Endodermal cell (in vitro differentiated cells): ENCODE results near the gene SLC45A2. TPM values are rescaled to one million over a fixed set of nuclear protein-coding genes. Genes with fewer than 3 reads are reported as not detected.

ENCODE experiments used
- DNase-seq: peaks from one replicate; pipeline ENCODE4 v3.0.0-alpha.2; 2017
- H3K27ac ChIP-seq: 2 replicates; pipeline ENCODE4 v1.5.1; 2013; ENCODE audit warnings: mild to moderate bottlenecking, low read depth, low read length, moderate library complexity
- H3K27me3 ChIP-seq: 2 replicates; pipeline ENCODE4 v1.6.1; 2013; ENCODE audit warnings: mild to moderate bottlenecking, low read length, moderate library complexity; ENCODE audit not compliant: insufficient read depth, control insufficient read depth, poor library complexity, severe bottlenecking
- H3K36me3 ChIP-seq: 2 replicates; pipeline ENCODE4 v1.7.0; 2013; ENCODE audit warnings: mild to moderate bottlenecking, low read length, moderate library complexity; ENCODE audit not compliant: control insufficient read depth, insufficient read depth
- H3K4me1 ChIP-seq: one replicate; pipeline ENCODE4 v1.7.0; 2013; ENCODE audit warnings: low read length; ENCODE audit not compliant: control insufficient read depth, insufficient read depth
- H3K4me3 ChIP-seq: 2 replicates; pipeline ENCODE4 v1.5.1; 2013; ENCODE audit warnings: mild to moderate bottlenecking, low read length, moderate library complexity
- H3K9ac ChIP-seq: 2 replicates; pipeline ENCODE4 v1.6.1; 2013; ENCODE audit warnings: mild to moderate bottlenecking, low read length, moderate library complexity; ENCODE audit not compliant: poor library complexity, severe bottlenecking; ENCODE audit errors: extremely low read depth
- H3K9me3 ChIP-seq: 2 replicates; pipeline ENCODE4 v1.6.1; 2013; ENCODE audit warnings: mild to moderate bottlenecking, low read length, moderate library complexity; ENCODE audit not compliant: control insufficient read depth
- H3K27ac Mint-ChIP-seq: 2 replicates; pipeline ENCODE4 v1.8.0; 2020; ENCODE audit warnings: mixed read lengths
- H3K27me3 Mint-ChIP-seq: 2 replicates; pipeline ENCODE4 v1.8.0; 2021; ENCODE audit warnings: mild to moderate bottlenecking, mixed read lengths; ENCODE audit not compliant: insufficient read depth
- H3K36me3 Mint-ChIP-seq: 2 replicates; pipeline ENCODE4 v1.8.0; 2020; ENCODE audit warnings: low read depth, mixed read lengths
- H3K4me1 Mint-ChIP-seq: 2 replicates; pipeline ENCODE4 v1.8.0; 2020; ENCODE audit warnings: mixed read lengths
- H3K4me3 Mint-ChIP-seq: 2 replicates; pipeline ENCODE4 v1.8.0; 2020; ENCODE audit warnings: mild to moderate bottlenecking, moderate library complexity, mixed read lengths
- H3K9me3 Mint-ChIP-seq: 2 replicates; pipeline ENCODE4 v1.8.0; 2020; ENCODE audit warnings: mild to moderate bottlenecking, mixed read lengths
- CTCF ChIP-seq: fragments of 200-600 bp; sonication (generic); conservative IDR thresholded peaks from 2 replicates; pipeline ENCODE4 v1.5.0; 2021; ENCODE audit warnings: antibody characterized with exemption, mild to moderate bottlenecking
- WGBS, 2 experiments: methylation state at CpG; one replicate each; pipeline versions ENCODE4 v1.1.5 to v1.1.7; 2013; ENCODE audit warnings: missing lambda C conversion rate in 2 of 2, mixed read lengths in 1 of 2; ENCODE audit not compliant: insufficient coverage in 1 of 2, insufficient read length in 1 of 2; 5-methylcytosine and 5-hydroxymethylcytosine counted together
- total RNA-seq, 2 donors: library from RNA; stranded (reverse); fragmentation: NEBNext Ultra II Directional in 1 of 2; extraction: Animal tissue kit (Norgen Biotek cat#: 25700) in 1 of 2; gene quantifications; 2 replicates in 1 of 2; 3 replicates in 1 of 2; pipeline ENCODE4 v1.2.1, GENCODE V29; 2021

The SLC45A2 gene
- total RNA-seq, 2 donors from 2014 or later: 0.20 TPM; not detected in 1

DNA sequence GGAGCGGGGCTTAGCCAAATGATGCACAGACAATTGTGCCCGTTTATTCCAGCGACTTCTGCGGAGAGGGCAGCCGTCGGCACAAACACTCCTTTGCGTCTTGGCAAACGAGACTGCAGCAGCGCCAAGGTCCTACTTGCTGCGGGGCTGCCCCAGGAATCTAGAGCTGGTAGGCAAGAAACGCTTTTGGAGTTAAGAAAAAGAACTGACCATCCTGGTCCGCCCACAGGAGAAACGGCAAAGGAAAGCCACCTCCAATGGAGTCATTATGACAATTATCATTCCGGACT is 46.0 kb downstream of the SLC45A2 start:
- Histone ChIP-seq H3K27ac (no peak overlapping the region), H3K4me1 (peaks cover 3% of the 10 kb centered on the region), H3K9ac (no peak overlapping the region), H3K36me3 (no peaks in the 10 kb centered on the region), H3K4me3 (no peak overlapping the region), H3K9me3 (no peaks in the 10 kb centered on the region), H3K27me3 (peaks cover 20% of the 10 kb centered on the region)
- Mint-ChIP-seq H3K27me3 (peaks cover 40% of the 10 kb centered on the region), H3K36me3 (no peaks in the 10 kb centered on the region), H3K9me3 (peaks cover 3% of the 10 kb centered on the region), H3K27ac (no peak overlapping the region), H3K4me1 (peaks cover 14% of the 10 kb centered on the region), H3K4me3 (no peak overlapping the region)
- no peak for DNase-seq
- TF ChIP-seq CTCF: no peak
- 93 to 96% methylated on average over 13 to 14 of the region's 14 CpGs for WGBS, 2 experiments

- no peak overlapping the region for H3K27ac ChIP-seq
- peaks cover 20% of the 10 kb centered on the region for H3K27me3 ChIP-seq
- H3K4me3 ChIP-seq: no peak overlapping the region
- no peak for TF ChIP-seq CTCF
- no peak overlapping the region for H3K4me3 Mint-ChIP-seq
- peak; percentile 38 for DNase-seq
- H3K27ac Mint-ChIP-seq: no peak overlapping the region
- peaks cover 40% of the 10 kb centered on the region for H3K27me3 Mint-ChIP-seq
- no peaks in the 10 kb centered on the region for H3K36me3 ChIP-seq
- H3K9me3 ChIP-seq: no peaks in the 10 kb centered on the region
- peaks cover 3% of the 10 kb centered on the region for H3K4me1 ChIP-seq
- 93 to 96% methylated on average over 34 to 54 of the region's 54 CpGs for WGBS, 2 experiments
- H3K9me3 Mint-ChIP-seq: peaks cover 3% of the 10 kb centered on the region
- H3K9ac ChIP-seq: no peak overlapping the region
- peaks cover 14% of the 10 kb centered on the region for H3K4me1 Mint-ChIP-seq
- H3K36me3 Mint-ChIP-seq: no peaks in the 10 kb centered on the region
Measured at GRCh38 chr5:33937707-33938506, 46.6 kb downstream of the SLC45A2 start.

- H3K27me3 Mint-ChIP-seq: peaks cover 39% of the 10 kb centered on the region
- H3K27me3 ChIP-seq: peaks cover 20% of the 10 kb centered on the region
- H3K4me3 ChIP-seq: no peak overlapping the region
- peaks cover 3% of the 10 kb centered on the region for H3K4me1 ChIP-seq
- peaks cover 14% of the 10 kb centered on the region for H3K4me1 Mint-ChIP-seq
- H3K27ac Mint-ChIP-seq: no peak overlapping the region
- no peaks in the 10 kb centered on the region for H3K36me3 Mint-ChIP-seq
- DNase-seq: no peak
- H3K9ac ChIP-seq: no peak overlapping the region
- H3K36me3 ChIP-seq: no peaks in the 10 kb centered on the region
- 95 to 96% methylated on average over 35 to 54 of the region's 54 CpGs for WGBS, 2 experiments
- peak overlapping the region; percentile 62 for H3K4me3 Mint-ChIP-seq
- no peak for TF ChIP-seq CTCF
- no peaks in the 10 kb centered on the region for H3K9me3 ChIP-seq
- peaks cover 1% of the 10 kb centered on the region for H3K9me3 Mint-ChIP-seq
- no peak overlapping the region for H3K27ac ChIP-seq
Measured at GRCh38 chr5:33937017-33937706, 47.3 kb downstream of the SLC45A2 start.
